Epithelial cell of prostate (primary cell): Measurements from ENCODE around the gene WNK2.
"Not testable (repeated sequence)": the region's sequence is repeated elsewhere in the genome, so short reads cannot be mapped to it uniquely, and the experiment has no call there.

Source experiments
- DNase-seq: peaks from one replicate; pipeline ENCODE4 v3.0.0-alpha.2; 2011; ENCODE audit warnings: low read depth, low spot score
- H3K27ac ChIP-seq: fragments of 450-650 bp; 2 replicates; pipeline ENCODE4 v1.5.1; 2017; ENCODE audit warnings: mild to moderate bottlenecking

The WNK2 gene

DNA sequence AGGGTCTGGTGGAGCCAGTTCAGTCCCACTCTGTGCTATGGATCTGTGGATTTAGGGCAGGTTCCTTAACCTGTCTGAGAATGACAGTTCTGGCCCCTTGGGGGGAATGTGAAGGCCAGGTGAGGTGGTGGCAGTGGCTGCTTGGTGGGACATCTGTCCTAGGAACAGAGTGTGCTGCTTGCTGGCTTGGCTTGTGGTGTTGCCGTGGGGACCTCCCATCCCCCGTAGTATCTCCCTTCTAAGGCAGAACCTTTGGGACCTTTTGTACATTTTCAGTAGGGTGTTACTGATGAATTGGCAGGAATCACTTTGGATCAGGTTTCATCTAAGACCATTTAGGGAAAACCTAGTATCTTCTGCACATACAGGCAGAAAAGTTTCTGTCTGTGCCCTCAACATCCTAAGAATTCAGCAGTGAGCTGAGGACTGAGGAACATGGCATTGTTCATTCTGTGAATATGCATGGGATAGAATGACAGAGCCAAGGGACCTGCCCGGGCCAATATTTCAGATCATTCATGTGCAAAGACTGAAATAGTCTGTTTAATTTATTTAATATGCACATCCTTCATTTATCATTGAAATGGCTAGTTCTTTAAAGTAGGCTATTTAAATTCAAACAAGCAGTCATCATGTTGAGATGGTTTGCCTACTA lies 64.6 kb downstream of the WNK2 start:
- DNase-seq: no peak
- no peak overlapping the region for H3K27ac ChIP-seq

DNA sequence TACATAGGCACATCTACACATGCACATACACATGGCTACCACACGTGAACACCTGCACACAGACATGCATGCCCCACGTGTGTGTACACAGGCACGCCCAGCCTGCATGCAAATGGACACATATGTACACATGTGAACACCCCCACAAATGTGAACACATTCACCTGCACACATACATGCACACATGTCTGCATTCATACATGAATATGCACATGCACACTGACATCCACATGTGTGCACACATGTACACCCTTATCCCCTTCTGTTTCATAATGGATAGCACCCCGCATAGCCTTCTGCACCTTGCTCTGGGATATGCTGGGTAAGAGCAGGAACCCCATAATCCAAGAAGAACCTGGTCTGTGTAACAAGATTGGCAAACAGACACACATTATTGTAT lies 66.2 kb downstream of the WNK2 start:
- DNase-seq: no peak
- no peak overlapping the region for H3K27ac ChIP-seq

DNA sequence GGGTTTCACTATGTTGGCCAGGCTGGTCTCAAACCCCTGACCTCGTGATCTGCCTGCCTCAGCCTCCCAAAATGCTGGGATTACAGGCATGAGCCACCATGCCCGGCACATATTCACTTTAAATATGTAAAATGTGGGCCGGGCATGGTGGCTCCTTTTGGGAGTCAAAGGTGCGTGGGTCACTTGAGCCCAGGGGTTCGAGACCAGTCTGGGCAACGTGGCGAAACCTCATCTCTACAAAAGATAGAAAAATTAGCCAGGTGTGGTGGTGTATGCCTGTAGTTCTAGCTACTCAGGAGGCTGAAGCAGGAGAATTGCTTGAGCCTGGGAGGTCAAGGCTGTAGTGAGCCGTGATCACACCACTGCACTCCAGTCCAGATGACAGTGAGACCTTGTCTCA lies 67.4 kb downstream of the WNK2 start:
- DNase-seq, H3K27ac ChIP-seq: not testable (repeated sequence)

DNA sequence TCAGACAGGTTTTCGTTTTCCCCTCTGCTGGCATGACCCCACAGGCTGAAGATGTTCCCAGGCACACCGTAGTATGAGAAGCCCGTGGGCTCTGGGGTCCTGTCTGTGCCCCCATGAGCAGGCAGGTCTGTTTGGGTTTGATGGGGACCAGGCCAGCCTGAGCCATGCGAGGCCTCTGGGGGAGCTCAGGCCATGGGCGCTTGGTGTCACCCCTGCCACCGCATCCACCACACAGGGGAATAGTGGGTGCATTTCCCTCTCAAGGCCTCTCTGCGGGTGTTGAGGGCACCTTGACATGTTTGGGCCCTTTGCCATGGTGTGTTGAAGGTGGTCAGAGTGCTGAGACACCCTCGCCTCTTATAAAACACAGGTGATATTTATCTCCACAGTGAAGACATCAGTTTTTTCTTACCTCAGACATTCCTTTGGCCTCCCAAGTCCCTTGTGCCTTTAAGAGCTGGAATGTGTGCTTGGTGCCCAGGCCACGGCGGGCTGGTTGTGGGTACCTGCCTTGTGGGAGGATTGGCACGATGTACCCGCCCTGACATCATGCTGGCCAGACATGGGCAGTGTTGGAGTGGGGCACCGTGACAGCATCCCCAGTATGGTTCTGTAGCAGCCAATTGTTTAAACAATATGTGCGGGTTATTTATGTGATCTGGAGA lies 68.3 kb downstream of the WNK2 start:
- DNase-seq: no peak
- H3K27ac ChIP-seq: no peak overlapping the region

DNA sequence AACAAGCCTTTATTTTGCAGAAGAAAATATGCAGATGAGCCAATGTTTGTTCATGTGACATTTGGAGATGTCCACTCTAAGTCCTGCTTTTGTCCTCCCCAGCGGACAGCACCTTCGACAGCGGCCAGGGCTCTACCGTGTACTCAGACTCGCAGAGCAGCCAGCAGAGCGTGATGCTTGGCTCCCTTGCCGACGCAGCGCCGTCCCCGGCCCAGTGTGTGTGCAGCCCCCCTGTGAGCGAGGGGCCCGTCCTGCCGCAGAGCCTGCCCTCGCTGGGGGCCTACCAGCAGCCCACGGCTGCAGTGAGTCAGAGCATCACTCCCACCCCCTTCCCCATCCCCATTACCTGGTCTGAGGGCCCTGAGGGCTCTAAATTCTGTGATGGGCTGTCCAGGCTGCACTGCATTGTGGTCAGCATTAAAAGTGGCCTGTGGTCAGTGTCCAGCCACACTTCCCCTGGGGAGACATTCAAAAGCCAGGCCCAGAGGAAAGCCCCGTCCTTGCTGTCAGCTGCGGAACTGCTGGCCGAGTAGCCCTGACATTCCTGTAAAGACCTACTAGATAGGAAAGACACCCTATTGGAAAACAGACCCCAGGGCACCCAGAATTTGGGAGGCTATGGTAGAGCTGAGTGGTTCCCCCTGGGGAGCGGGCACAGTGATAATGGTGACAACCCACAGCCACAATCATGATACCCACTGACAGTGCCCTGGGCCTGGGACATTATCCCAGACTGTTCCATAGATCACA lies 69.0 kb downstream of the WNK2 start:
- no peak for DNase-seq
- H3K27ac ChIP-seq: no peak overlapping the region

DNA sequence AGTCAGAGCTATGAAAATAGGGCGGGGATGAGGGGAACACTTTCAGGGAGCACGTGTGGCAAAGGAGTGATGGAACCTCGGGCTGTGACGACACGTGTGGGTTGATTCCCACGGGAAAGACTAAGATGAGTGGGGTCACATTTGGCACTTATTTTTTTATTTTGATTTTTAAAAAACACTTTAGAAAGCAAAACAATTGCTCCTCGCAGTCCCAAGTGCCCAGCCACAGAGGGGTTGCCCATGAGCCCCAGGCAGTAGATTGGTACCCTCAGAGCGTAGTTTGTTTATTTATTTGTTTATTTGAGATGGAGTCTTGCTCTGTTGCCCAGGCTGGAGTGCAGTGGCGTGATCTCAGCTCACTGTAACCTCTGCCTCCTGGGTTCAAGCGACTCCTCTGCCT lies 69.7 kb downstream of the WNK2 start:
- no peak for DNase-seq

DNA sequence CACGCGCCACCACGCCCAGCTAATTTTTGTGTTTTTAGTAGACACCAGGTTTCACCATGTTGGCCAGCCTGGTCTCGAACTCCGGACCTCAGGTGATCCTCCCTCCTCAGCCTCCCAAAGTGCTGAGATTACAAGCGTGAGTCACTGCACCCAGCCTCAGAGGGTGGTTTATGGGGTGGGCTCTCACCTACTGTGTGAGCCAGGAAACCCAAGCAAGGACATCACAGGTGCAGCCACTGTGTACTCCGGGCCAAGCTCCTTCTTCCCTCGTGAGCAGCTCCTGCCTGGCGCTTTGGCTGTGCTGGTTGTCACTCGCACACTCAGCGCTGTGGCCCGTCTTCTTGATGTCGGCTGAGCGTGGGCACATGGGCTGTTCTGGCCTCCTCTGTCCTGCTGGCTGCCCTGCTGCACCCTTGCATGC lies 70.1 kb downstream of the WNK2 start:
- no peak overlapping the region for H3K27ac ChIP-seq
- no peak for DNase-seq

More for the DNA sequence above, 69.7 kb downstream of the WNK2 start:
- no peak overlapping the region for H3K27ac ChIP-seq

DNA sequence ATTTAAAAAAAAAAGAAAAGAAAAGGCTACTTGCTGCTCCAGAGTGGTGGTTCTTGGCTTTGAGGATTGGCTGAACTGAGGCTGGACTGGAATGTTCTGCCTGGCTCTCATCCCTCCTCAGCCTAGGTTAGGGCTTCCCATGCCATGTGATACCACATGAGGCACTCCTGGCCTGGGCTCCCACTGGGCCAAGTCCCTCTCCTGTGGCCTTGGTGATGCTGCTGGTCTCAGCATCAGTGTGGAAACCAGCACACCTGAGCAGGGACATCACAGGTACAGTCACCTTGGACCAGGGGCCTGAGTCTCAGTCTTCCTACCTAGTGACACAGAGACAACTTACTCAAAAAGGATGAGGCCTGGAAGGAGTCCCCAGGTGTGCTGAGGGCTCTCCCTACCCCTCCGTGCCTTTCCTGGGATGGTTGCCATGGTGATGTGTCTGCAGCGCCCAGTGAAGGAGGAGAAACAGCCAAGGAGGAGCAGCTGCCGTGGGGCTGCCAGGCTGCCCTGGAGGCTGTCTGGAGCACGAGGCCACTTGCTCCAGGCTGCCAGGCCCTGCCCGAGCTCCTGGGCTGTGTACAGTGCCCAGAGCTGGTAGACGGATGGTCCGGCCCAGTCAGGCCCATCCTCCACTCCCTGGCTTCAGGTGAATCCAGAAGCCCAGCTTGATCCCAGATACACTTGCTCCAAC lies 71.0 kb downstream of the WNK2 start:
- no peak overlapping the region for H3K27ac ChIP-seq
- DNase-seq: no peak

DNA sequence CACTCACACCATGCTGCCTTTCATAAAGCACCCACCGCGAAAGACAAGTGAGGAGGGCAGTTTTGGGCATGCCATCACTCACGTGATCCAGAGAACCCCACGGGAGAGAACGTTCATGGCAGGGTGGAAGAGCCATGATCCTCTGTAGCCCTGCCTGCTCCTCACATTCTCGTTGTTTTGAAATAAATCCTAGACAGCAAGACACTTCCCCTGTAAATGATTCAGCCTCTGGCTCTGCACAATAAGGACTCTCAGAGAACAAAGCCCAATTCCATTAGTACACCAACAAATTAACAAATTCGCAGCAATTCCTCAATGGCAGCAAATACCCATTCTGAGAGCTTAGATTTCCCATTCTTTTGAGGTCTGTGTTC lies 71.5 kb downstream of the WNK2 start:
- DNase-seq: no peak
- H3K27ac ChIP-seq: no peak overlapping the region

DNA sequence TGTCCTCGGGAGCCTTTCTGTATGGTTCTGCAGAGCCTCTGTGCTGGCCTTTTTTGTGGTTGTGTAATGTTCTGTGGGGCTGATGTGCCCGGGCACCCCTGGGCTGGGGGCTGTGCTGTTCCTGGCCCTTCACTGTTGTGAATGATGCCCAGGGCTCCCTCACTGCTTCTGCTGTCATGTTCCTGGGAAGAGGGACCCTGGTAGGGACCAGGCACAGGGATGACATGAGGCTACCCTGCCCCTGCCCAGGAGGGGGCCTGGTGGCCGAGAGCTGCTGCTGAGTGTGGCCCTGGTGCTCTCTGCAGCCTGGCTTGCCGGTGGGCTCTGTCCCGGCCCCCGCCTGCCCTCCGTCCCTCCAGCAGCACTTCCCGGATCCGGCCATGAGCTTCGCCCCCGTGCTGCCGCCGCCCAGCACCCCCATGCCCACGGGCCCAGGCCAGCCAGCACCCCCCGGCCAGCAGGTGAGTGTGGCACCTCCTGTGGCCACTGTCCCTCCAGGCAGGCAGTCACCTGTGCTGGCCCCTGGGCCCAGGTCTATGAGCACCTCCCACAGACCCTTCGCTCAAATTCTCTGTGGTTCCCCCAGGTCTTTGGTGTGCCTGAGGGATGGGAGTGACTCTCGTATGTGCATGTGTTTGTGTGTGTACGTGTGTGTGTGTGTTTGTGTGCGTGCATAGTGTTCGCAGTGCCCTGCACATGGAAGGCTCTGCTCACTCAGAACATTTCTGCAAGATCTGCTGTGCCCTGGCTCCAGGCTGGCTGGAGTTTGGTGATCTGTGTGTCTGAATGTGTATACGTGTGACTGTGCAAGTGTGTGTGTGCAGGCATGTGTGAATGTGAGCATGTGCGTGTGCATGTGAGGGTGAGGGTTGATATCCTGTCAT lies 72.3 kb downstream of the WNK2 start:
- DNase-seq: no peak

DNA sequence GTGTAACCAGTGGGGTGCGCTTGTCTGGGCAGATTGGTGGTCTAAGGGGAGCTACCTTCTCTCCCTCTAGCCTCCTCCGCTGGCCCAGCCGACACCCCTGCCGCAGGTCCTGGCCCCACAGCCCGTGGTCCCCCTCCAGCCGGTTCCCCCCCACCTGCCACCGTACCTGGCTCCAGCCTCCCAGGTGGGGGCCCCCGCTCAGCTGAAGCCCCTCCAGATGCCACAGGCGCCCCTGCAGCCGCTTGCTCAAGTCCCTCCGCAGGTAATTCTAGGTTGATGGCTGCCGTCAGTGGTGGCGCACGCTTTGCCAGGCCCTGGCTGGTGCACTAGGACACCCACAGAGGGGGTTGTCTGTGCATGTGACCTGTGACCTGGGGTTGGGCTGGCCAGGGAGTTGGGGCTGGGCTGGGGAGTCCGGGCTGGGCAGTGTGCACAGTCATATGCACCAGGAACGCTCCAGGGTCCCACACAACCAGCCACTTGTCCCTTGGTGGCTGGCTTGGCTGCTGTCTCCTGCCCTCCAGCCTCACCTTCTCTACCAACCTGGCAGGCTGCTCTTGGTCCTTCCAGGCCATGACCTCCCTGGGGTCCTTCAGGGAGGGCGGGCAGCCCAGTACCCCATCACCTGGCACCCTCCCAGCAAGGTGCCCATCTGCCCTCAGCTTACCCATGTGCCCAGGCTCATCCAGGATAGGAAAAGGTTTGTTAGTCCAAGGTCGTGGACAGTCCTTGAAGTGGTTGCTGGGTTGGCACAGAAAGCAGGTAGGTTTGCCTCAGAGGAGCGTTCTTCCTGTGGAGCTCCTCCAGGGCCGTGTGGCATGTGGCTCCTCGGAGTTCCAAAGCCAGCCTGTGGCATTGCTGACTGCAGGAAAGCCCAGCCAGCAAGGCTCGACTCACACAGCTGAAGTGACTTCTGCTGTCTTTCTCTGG lies 73.2 kb downstream of the WNK2 start:
- DNase-seq: no peak
- H3K27ac ChIP-seq: no peak overlapping the region

More for the DNA sequence above, 72.3 kb downstream of the WNK2 start:
- no peak overlapping the region for H3K27ac ChIP-seq

DNA sequence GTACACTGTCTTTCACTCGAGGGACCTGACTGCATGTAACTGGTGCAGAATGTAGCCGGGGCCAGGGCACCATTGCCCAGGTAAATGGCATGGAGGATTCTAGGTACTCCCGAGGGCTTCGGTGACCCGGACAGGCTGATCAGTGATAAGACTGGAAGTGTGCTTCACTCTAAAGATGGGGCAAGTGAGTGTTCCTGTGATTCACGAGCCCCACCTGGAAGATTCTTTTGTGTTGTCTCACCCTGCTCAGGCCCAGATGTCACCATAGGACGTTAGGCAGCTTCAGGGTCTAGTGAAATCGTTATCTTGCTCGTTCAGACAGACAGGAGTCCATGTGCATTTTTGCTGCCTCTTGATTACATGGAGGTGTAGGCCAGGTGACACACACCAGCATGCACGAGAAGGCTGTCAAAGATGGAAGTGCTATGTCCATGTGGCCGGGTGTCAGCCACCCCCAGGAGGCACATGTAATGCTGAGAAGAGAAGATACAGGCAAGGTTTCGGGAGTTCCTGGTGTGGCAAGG lies 73.9 kb downstream of the WNK2 start:
- no peak overlapping the region for H3K27ac ChIP-seq
- DNase-seq: no peak

DNA sequence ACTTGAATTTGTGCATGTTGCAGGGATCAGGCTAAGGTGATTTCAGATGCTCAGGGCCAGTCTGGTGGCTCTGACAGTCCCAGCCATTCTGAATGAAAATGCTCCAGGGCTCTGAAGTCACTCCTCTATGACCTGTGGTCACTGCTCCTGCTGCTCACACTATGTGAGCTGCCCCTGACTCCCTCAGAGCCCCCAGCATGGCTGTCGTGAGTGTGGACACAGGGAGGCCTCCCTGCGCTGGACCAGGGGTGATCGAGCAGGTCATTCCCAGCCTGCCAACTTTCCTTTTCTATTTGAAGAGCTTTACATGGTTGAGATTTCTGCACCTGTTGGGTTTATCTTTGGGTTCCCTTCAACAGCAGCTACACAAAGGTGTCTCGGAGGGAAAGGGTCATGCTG lies 74.5 kb downstream of the WNK2 start:
- no peak for DNase-seq
- no peak overlapping the region for H3K27ac ChIP-seq

DNA sequence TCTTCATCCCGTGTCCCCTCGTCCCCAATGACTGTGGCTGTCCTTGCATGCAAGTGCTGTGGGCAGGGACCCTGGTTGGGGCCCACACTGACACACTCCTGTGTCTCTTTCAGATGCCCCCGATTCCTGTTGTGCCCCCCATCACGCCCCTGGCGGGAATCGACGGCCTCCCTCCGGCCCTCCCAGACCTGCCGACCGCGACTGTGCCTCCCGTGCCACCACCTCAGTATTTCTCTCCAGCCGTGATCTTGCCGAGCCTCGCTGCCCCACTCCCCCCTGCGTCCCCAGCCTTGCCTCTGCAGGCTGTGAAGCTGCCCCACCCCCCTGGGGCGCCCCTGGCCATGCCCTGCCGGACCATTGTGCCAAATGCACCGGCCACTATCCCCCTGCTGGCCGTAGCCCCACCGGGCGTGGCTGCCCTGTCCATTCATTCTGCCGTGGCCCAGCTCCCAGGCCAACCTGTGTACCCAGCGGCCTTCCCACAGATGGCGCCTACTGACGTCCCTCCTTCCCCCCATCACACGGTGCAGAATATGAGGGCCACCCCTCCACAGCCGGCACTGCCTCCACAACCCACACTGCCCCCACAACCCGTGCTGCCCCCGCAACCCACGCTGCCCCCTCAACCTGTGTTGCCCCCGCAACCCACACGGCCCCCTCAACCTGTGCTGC lies 75.0 kb downstream of the WNK2 start:
- DNase-seq: no peak
- no peak overlapping the region for H3K27ac ChIP-seq

DNA sequence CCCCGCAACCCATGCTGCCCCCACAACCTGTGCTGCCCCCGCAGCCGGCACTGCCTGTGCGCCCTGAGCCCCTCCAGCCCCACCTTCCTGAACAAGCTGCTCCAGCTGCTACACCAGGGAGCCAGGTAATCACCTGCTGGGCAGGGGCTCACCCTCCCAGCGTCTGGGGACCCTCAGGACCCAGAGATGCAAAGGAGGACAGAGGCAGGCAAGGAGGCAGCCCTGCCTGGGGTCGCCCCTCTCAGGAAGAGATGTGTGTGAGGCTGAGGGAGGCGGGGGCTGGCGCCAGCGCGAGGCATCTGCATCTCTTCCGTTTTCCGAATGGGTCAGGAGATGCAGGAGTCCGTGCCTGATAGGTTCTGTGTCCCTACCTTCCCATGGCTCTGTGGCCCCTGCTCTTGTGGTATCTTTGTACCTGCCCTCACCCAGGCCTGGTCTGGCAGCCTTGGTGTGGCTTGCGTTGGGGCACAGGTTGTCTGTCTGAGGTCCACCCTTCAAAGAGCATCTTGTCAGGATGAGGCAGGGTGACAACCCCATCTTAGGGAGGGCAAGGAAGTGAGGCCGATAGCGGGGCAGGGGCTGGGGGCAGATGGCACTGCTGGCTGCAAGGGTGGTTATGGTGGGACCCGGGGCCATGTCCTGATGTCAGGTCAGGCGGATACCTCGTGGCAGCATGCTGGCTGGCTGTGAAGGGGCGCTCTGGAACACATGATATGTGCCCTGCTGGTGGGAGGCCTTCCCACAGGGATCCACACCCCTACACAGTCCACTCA lies 75.7 kb downstream of the WNK2 start:
- H3K27ac ChIP-seq: no peak overlapping the region
- no peak for DNase-seq

DNA sequence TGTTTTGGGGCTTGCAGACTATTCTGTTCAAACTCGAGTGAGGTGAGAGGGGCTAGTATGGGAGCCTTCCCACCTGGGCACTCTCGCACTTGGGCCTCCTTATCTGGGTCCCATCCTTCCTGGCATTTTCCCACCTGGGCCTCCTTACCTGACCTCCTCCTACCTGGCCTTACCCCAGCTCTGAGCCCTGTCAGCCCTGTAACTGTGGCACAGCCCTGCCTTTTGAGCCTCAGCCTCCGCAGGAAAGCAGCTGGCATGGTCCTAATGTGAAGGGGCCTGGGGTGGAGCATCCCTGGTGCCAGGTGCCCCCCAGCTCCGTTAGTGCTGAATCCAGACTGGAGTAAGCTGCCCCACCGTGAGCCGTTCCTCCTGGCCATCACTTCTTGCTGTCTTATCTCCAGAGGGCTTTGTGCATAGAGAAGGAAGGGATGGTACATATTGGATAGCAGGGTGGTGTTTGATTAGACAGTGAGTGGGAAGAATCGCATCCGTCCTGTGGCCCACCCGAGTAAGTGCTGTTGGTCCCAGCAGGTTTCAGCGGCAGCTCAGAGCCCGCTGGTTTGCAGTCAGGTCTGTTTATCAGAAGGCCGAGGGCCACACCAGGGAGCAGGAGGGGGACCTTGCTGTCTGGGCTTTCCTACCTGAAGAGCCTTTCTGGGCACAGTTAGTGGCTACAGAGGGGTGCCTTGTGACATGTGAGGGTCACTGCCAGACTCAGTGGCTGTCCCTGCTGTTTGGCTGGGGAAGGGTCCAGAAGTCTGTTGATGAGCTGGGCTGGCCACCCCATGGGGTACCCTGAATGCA lies 76.5 kb downstream of the WNK2 start:
- no peak for DNase-seq
- no peak overlapping the region for H3K27ac ChIP-seq

DNA sequence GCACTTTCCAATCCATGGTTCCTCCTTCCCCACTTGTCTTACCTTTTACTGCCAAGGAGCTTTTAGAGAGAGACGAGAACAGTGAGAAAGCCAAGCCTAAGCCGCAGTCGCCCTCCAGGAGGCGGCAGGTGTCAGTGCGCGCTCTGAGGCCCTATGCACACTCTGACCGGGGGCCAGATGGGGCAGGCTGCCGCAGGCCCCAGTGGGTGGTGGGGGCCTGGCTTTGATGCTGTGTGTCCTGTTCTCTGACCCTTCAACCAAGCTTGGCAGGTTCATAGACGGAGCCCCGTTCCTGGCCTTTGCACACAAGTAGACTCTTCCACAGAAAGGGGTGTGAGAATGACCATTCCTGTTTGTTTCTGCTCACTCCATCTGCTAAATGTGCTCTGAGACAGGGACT lies 77.3 kb downstream of the WNK2 start:
- no peak overlapping the region for H3K27ac ChIP-seq
- DNase-seq: no peak
